ENCODE data around the gene PSME1.
A peak's percentile ranks its signal among the peaks of the same experiment; 100 is the strongest.
"Not testable (repeated sequence)": the region's sequence is repeated elsewhere in the genome, so short reads cannot be mapped to it uniquely, and the experiment has no call there.

PSME1 gene

DNA sequence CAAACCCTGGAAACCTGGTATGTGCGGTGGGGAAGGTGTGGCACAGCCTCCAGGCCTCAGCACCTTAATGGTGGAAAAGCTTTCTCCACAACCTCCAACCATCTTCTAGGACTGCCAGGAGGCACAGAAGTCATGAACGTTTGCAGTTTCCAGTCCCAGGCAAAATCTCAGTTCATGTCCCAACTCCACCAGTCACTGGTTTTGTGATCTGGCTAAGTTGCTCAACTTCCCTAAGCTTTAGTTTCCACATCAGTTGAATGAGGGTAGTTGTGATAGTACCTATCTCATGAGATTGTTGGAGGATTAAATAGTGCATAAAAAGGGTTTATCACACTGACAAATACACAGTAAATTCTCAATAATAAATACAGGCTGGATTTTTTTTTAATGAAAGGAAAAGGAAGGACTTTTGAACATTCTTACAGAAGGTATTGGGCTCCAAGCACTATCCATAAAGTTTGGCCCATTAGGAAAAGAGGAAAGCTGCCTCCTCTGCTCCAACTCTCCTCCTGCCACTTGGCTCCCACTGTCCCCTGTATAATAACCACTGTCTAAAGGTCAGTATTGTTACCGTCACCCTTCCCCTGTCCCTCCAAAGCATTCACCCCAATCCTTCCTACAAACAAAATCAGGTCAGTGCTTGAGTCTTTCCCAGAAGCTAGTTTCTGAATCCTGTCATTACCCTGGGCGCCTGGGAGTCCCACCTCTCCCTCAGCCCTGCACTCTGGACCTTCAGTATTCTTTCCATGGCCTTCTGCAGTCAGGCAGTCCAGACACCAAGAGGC, 35.6 kb upstream of the PSME1 start:
- Histone ChIP-seq H3K9me3 (ENCODE audit: low read depth, low read length) (no peaks in the 10 kb centered on the region), H3K27ac (no peak overlapping the region), H3K36me3 (ENCODE audit: insufficient read depth, low read length) (peaks cover 55% of the 10 kb centered on the region; the same call in 1 of the 2 replicates), H3K4me3 (no peak overlapping the region), H3K9ac (ENCODE audit: insufficient read length) (no peak overlapping the region)
- TF ChIP-seq POLR2AphosphoS5 (IDR thresholded peaks at IDR 0.05; ENCODE audit: borderline replicate concordance, low read depth, low read length) (no peak), EZH2 (IDR thresholded peaks at IDR 0.05) (no peak), FOXP2 (optimal IDR thresholded peaks at IDR 0.05; ENCODE audit: control extremely low read depth, extremely low read length, insufficient read depth) (no peak)
- DNase-seq (ENCODE audit: low read depth, low spot score) = no peak

- no peak for DNase-seq (ENCODE audit: low read depth, low spot score)
- TF ChIP-seq EZH2 (IDR thresholded peaks at IDR 0.05) (no peak), POLR2AphosphoS5 (IDR thresholded peaks at IDR 0.05; ENCODE audit: borderline replicate concordance, low read depth, low read length) (no peak), FOXP2 (optimal IDR thresholded peaks at IDR 0.05; ENCODE audit: control extremely low read depth, extremely low read length, insufficient read depth) (no peak)
- Histone ChIP-seq H3K9ac (ENCODE audit: insufficient read length) (no peak overlapping the region), H3K36me3 (ENCODE audit: insufficient read depth, low read length) (peaks cover 55% of the 10 kb centered on the region; the same call in 1 of the 2 replicates), H3K27ac (no peak overlapping the region), H3K4me3 (no peak overlapping the region), H3K9me3 (ENCODE audit: low read depth, low read length) (no peaks in the 10 kb centered on the region)
These were observed 35.0 kb upstream of the PSME1 start for GRCh38 chr14:24100982-24101494.

- no peak overlapping the region for H3K4me3 ChIP-seq
- peaks cover 50% of the 10 kb centered on the region; the same call in 1 of the 2 replicates for H3K36me3 ChIP-seq (ENCODE audit: insufficient read depth, low read length)
- DNase-seq (ENCODE audit: low read depth, low spot score) = no peak
- no peak overlapping the region for H3K27ac ChIP-seq
- no peaks in the 10 kb centered on the region for H3K9me3 ChIP-seq (ENCODE audit: low read depth, low read length)
- H3K9ac ChIP-seq (ENCODE audit: insufficient read length) = no peak overlapping the region
- no peak for TF ChIP-seq POLR2AphosphoS5 (IDR thresholded peaks at IDR 0.05; ENCODE audit: borderline replicate concordance, low read depth, low read length)
- TF ChIP-seq FOXP2 (optimal IDR thresholded peaks at IDR 0.05; ENCODE audit: control extremely low read depth, extremely low read length, insufficient read depth) = no peak
- TF ChIP-seq EZH2 (IDR thresholded peaks at IDR 0.05) = no peak
These were observed 33.5 kb upstream of the PSME1 start for GRCh38 chr14:24102357-24103048.

DNA sequence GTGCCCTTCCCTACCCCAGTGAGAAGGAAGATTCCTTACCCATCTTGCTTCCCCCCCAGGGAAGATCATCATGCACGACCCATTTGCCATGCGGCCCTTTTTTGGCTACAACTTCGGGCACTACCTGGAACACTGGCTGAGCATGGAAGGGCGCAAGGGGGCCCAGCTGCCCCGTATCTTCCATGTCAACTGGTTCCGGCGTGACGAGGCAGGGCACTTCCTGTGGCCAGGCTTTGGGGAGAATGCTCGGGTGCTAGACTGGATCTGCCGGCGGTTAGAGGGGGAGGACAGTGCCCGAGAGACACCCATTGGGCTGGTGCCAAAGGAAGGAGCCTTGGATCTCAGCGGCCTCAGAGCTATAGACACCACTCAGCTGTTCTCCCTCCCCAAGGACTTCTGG, 32.5 kb upstream of the PSME1 start:
- Histone ChIP-seq H3K4me3 (no peak overlapping the region), H3K36me3 (ENCODE audit: insufficient read depth, low read length) (peaks cover 44% of the 10 kb centered on the region; the same call in 1 of the 2 replicates), H3K9me3 (ENCODE audit: low read depth, low read length) (no peaks in the 10 kb centered on the region), H3K9ac (ENCODE audit: insufficient read length) (no peak overlapping the region), H3K27ac (no peak overlapping the region)
- no peak for DNase-seq (ENCODE audit: low read depth, low spot score)
- TF ChIP-seq FOXP2 (optimal IDR thresholded peaks at IDR 0.05; ENCODE audit: control extremely low read depth, extremely low read length, insufficient read depth) (no peak), EZH2 (IDR thresholded peaks at IDR 0.05) (no peak), POLR2AphosphoS5 (IDR thresholded peaks at IDR 0.05; ENCODE audit: borderline replicate concordance, low read depth, low read length) (no peak)

DNA sequence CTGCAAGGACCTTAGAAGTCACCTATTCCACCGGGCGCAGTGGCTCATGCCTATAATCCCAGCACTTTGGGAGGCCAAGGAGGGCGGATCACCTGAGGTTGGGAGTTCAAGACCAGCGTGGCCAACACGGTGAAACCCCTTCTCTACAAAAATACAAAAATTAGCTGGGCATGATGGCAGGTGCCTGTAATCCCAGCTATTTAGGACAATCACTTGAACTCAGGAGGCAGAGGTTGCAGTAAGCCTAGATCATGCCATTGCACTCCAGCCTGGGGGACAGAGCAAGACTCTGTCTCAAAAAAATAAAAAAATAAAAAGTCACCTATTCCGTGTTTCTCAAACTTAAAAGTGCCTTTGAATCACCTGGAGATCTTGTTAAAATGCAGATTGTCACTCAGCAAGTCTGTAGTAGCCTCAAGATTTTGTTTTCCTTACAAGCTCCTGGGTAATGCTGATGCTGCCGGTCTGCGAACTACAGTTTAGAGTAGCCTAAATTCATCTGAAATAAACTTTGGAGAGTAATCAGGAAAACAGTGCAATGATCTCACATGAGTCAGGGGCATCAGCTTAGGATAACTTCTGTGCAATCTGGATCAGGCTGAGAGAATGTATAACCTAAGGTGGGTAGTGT, 30.3 kb upstream of the PSME1 start:
- H3K36me3 ChIP-seq (ENCODE audit: insufficient read depth, low read length) = peaks cover 23% of the 10 kb centered on the region; the same call in 1 of the 2 replicates
- not testable (repeated sequence) for H3K4me3 ChIP-seq; H3K9ac ChIP-seq (ENCODE audit: insufficient read length); DNase-seq (ENCODE audit: low read depth, low spot score); H3K9me3 ChIP-seq (ENCODE audit: low read depth, low read length)
- H3K27ac ChIP-seq = 0 out of 2 replicates have a peak overlapping the region, but pooled peaks have one; percentile 3

GRCh38 chr14:24106672-24107271, 29.2 kb upstream of the PSME1 start:
- no peak for DNase-seq (ENCODE audit: low read depth, low spot score)
- H3K9ac ChIP-seq (ENCODE audit: insufficient read length) = no peak overlapping the region
- TF ChIP-seq EZH2 (IDR thresholded peaks at IDR 0.05) (no peak), POLR2AphosphoS5 (IDR thresholded peaks at IDR 0.05; ENCODE audit: borderline replicate concordance, low read depth, low read length) (no peak), FOXP2 (optimal IDR thresholded peaks at IDR 0.05; ENCODE audit: control extremely low read depth, extremely low read length, insufficient read depth) (no peak)
- no peak overlapping the region for H3K27ac ChIP-seq
- H3K36me3 ChIP-seq (ENCODE audit: insufficient read depth, low read length) = peaks cover 20% of the 10 kb centered on the region; the same call in 1 of the 2 replicates
- H3K4me3 ChIP-seq = no peak overlapping the region
- H3K9me3 ChIP-seq (ENCODE audit: low read depth, low read length) = no peaks in the 10 kb centered on the region

- H3K36me3 ChIP-seq (ENCODE audit: insufficient read depth, low read length) = peaks cover 7% of the 10 kb centered on the region; the same call in 1 of the 2 replicates
- H3K9ac ChIP-seq (ENCODE audit: insufficient read length) = no peak overlapping the region
- DNase-seq (ENCODE audit: low read depth, low spot score) = no peak
- H3K27ac ChIP-seq = no peak overlapping the region
- no peak for TF ChIP-seq POLR2AphosphoS5 (IDR thresholded peaks at IDR 0.05; ENCODE audit: borderline replicate concordance, low read depth, low read length)
- H3K4me3 ChIP-seq = no peak overlapping the region
- no peaks in the 10 kb centered on the region for H3K9me3 ChIP-seq (ENCODE audit: low read depth, low read length)
These were observed 27.6 kb upstream of the PSME1 start for GRCh38 chr14:24108336-24108874.

DNA sequence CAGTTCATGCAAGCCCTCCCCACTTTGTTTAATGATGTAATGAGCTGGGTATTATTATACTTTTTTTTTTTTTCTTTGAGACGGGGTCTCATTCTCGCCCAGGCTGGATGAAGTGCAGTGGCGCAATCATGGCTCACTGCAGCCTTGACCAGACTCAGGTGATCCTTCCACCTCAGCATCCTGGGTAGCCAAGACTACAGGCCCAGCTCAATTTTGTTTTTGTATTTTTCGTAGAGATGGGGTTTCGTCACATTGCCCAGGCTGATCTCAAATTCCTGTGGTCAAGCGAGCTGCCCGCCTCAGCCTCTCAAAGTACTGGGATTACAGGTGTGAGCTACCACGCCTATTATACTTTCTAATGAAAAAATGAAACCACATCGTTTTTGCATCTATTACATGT, 25.9 kb upstream of the PSME1 start:
- Histone ChIP-seq H3K4me3 (no peak overlapping the region), H3K36me3 (ENCODE audit: insufficient read depth, low read length) (no peaks in the 10 kb centered on the region; the same call in 1 of the 2 replicates), H3K9me3 (ENCODE audit: low read depth, low read length) (no peaks in the 10 kb centered on the region), H3K27ac (no peak overlapping the region), H3K9ac (ENCODE audit: insufficient read length) (no peak overlapping the region)
- DNase-seq (ENCODE audit: low read depth, low spot score) = no peak
- TF ChIP-seq EZH2 (IDR thresholded peaks at IDR 0.05) (no peak), FOXP2 (optimal IDR thresholded peaks at IDR 0.05; ENCODE audit: control extremely low read depth, extremely low read length, insufficient read depth) (no peak), POLR2AphosphoS5 (IDR thresholded peaks at IDR 0.05; ENCODE audit: borderline replicate concordance, low read depth, low read length) (no peak)

All from SK-N-MC (cell line).